ENCODE results near the gene WNT7A.

- TF ChIP-seq CTCF (IDR thresholded peaks at IDR 0.05) (no peak), POLR2A (IDR thresholded peaks at IDR 0.05) (no peak)
Measured at GRCh38 chr3:13838421-13838820, 41.5 kb downstream of the WNT7A start.
